ENCODE results near the gene FNTB.

- no peak for TF ChIP-seq EGR1 (IDR thresholded peaks at IDR 0.05; ENCODE audit: borderline replicate concordance, low read depth, low read length)
- TF ChIP-seq, protein P1, sequence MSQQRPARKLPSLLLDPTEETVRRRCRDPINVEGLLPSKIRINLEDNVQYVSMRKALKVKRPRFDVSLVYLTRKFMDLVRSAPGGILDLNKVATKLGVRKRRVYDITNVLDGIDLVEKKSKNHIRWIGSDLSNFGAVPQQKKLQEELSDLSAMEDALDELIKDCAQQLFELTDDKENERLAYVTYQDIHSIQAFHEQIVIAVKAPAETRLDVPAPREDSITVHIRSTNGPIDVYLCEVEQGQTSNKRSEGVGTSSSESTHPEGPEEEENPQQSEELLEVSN (IDR thresholded peaks at IDR 0.05) = no peak
- no peak for TF ChIP-seq CTCF (IDR thresholded peaks at IDR 0.05; ENCODE audit: control extremely low read depth in 1 of 3, insufficient read depth in 1 of 3, low read depth in 1 of 3, low read length in 3 of 3)
- TF ChIP-seq GABPA (IDR thresholded peaks at IDR 0.05; ENCODE audit: borderline replicate concordance, insufficient read depth, low read length) = no peak
- TF ChIP-seq POLR2AphosphoS5 (IDR thresholded peaks at IDR 0.05; ENCODE audit: low read depth, low read length) = no peak
- no peak for TF ChIP-seq EZH2 (IDR thresholded peaks at IDR 0.05; ENCODE audit: low read depth, low read length, severe bottlenecking)
- TF ChIP-seq YY1 (IDR thresholded peaks at IDR 0.05; ENCODE audit: low read depth, low read length) = no peak
Observed at GRCh38 chr14:64994540-64994939, 7.8 kb downstream of the FNTB start.
